Astrocyte of the spinal cord (primary cell): ENCODE measurements around the gene AP3S2.
"Not testable (repeated sequence)": the region's sequence is repeated elsewhere in the genome, so short reads cannot be mapped to it uniquely, and the experiment has no call there.

Experiments used
- DNase-seq: peaks from one replicate; pipeline ENCODE4 v3.0.0; 2011; ENCODE audit warnings: low read depth, low spot score
- H3K4me3 ChIP-seq: 2 replicates; pipeline ENCODE4 v1.5.1; 2011; ENCODE audit warnings: low read depth, mild to moderate bottlenecking, low read length, moderate library complexity
- in situ Hi-C: cut with HindIII; loops from 2 replicates; pipeline ENCODE4 v1.10.0; 2017; ENCODE audit warnings: low sequenced_read_pairs
- TF ChIP-seq, protein P1 (sequence below): IDR thresholded peaks from 2 replicates; pipeline ENCODE4 v1.5.1; 2012; ENCODE audit warnings: low read depth, mild to moderate bottlenecking, low read length, inconsistent platforms

Gene AP3S2

DNA sequence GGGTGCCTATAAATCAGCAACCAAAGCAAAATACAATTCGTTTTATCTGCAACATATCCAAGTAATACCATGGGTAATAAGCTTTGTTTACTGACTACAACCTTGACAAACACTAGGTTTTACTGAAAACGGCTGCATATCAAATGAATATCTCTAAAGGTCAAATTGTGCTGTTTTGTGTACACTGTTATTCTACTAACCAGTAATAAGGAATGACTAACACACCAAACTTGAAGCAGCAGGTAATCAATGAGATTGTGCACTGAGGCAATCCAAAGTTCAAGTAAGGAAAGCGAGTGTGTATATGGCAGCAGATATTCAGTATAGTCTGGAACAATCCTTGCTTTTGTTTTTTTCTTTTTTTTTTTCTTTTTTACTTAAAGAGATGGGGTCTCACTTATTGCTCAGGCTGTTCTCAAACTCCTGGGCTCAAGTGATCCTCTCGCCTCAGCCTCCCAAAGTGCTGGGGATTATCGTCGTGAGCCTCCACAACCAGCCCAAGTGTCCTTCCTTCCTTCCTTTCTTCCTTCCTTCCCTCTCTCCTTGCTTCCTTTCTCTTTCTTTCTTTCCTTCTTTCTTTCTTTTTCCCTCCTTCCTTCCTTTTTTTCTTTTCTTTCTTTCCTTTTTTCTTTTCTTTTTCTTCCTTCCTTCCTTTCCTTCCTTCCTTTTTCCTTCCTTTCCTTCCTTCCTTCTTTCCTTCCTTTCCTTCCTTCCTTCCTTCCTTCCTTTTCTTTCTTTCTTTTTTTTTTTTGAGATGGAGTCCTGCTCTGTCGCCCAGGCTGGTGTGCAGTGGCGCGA lies 34.9 kb downstream of the AP3S2 start:
- no peak for DNase-seq
- in situ Hi-C loops: loop anchor here (25.0 kb wide), 1 partner anchor 97 kb away; the partner anchor contains the start of gene MESP1
- H3K4me3 ChIP-seq: no peak overlapping the region
- TF ChIP-seq, protein P1, sequence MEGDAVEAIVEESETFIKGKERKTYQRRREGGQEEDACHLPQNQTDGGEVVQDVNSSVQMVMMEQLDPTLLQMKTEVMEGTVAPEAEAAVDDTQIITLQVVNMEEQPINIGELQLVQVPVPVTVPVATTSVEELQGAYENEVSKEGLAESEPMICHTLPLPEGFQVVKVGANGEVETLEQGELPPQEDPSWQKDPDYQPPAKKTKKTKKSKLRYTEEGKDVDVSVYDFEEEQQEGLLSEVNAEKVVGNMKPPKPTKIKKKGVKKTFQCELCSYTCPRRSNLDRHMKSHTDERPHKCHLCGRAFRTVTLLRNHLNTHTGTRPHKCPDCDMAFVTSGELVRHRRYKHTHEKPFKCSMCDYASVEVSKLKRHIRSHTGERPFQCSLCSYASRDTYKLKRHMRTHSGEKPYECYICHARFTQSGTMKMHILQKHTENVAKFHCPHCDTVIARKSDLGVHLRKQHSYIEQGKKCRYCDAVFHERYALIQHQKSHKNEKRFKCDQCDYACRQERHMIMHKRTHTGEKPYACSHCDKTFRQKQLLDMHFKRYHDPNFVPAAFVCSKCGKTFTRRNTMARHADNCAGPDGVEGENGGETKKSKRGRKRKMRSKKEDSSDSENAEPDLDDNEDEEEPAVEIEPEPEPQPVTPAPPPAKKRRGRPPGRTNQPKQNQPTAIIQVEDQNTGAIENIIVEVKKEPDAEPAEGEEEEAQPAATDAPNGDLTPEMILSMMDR: no peak

DNA sequence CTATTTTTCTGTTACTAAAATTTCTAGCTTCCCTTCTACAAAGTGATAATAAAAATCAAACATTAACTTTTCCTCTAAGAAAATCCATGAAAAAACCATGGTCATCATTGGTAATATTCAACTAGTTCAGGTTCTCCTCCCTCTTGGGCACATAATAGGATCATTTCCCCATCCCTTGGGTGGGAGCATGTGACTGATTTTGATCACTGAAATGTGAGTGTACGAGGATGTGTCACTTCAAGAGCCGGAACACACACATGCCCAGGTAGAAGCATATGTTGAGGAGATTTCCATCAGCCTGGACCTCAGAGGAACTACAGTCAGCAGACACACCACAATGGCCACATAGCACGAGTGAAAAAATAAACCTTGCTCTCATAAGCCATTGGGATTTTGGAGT lies 36.1 kb downstream of the AP3S2 start:
- TF ChIP-seq, protein P1: no peak
- no peak overlapping the region for H3K4me3 ChIP-seq
- DNase-seq: no peak
- in situ Hi-C loops: loop anchor here (25.0 kb wide), 1 partner anchor 95 kb away; the partner anchor contains the start of gene MESP1

DNA sequence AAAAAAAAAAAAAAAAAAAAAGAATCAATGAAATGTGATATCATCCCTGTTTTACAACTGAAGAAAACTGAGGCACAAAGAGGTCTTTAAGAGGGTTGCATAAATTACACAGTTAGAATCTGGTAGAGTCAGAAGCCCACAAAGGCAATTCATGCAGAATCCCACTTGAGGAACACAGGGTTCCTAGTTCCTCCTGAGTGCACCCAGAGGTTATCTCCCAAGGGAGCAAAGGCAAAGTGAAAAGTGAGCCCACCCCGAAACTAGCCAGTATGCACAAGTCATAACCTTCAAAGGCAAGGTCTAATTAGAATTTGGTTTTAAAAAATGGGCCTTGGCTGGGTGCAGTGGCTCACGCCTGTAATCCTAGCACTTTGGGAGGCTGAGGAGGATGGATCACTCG lies 37.8 kb downstream of the AP3S2 start:
- TF ChIP-seq, protein P1: no peak
- DNase-seq: no peak
- H3K4me3 ChIP-seq: no peak overlapping the region
- in situ Hi-C loops: loop anchor here (25.0 kb wide), 1 partner anchor 94 kb away; the partner anchor contains the start of gene MESP1

DNA sequence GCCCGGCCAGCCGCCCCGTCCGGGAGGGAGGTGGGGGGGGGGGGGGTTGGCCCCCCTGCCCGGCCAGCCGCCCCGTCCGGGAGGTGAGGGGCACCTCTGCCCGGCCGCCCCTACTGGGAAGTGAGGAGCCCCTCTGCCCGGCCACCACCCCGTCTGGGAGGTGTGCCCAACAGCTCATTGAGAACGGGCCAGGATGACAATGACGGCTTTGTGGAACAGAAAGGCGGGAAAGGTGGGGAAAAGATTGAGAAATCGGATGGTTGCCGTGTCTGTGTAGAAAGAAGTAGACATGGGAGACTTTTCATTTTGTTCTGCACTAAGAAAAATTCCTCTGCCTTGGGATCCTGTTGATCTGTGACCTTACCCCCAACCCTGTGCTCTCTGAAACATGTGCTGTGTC lies 38.9 kb downstream of the AP3S2 start:
- in situ Hi-C loops: loop anchor here (25.0 kb wide), 1 partner anchor 93 kb away; the partner anchor contains the start of gene MESP1
- H3K4me3 ChIP-seq, DNase-seq: not testable (repeated sequence)

DNA sequence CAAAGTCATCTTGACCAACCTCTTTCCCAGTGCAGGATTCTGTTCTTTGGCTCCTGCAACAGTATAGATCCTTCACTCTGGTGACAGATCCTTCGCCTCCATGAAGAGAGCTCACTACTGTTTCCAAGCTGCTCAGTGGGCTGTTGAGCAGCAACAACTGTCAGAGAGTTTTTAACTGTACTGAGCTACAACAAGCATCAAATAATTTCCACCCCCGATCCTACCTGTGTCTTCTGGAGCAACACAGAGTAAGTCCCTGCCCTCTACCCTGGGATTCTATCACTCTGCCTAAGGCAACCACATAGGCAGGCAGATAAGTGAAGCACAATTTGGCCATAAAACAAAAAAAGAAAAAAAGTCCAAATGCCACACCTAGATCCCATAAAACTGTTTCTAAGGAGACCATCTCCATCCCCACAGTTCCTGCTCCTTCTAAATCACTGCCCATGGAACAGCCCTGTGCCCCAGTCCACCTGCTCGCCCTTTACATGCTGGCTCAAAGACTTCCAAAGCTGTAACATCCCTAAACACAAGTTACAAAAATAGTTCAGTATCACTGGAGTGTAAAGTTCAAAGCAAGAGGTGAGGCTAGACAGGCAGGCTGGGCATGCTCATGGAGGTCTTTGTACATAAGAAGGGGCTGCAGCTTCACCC lies 41.3 kb downstream of the AP3S2 start:
- TF ChIP-seq, protein P1: no peak
- in situ Hi-C loops: loop anchor here (25.0 kb wide), 1 partner anchor 90 kb away; the partner anchor contains the start of gene MESP1
- H3K4me3 ChIP-seq: no peak overlapping the region
- no peak for DNase-seq

DNA sequence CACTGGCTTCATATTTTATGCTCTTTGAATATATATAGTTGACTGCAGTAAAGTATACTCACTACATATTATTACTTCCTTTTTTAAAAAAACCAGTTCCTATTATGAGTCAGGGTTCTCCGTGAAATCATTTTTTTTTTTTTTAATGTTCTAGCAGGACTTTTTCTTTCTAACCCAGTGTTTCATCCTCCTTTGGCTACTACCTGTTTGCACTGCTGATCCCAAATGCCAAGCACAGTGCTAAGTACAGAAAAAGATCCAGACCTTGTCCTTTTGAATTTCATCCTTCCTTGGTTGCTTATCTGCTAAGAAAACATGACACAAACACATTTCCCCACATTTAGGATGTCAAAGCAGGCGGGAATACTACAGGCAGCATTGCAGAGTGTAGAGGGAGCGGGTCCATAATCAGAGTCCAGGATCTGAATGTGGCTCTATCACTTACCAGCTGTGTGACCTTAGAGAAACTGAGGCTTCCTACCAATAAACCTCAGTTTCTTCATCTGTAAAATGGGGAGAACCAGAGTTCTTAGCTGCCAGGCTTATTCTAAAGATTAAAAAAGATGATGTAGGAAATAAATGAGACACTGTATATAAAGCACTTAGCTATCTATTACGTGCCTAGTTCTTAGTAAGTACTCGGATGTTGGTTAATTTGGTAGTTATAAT lies 42.0 kb downstream of the AP3S2 start:
- in situ Hi-C loops: loop anchor here (25.0 kb wide), 1 partner anchor 90 kb away; the partner anchor contains the start of gene MESP1
- TF ChIP-seq, protein P1: no peak
- no peak overlapping the region for H3K4me3 ChIP-seq
- DNase-seq: no peak
